Endodermal cell (in vitro differentiated cells): Measurements from ENCODE around the gene LIM2. TPM values are rescaled to one million over a fixed set of nuclear protein-coding genes. Genes with fewer than 3 reads are reported as not detected.
A peak's percentile ranks its signal among the peaks of the same experiment; 100 is the strongest.

Source experiments
- DNase-seq: peaks from one replicate; pipeline ENCODE4 v3.0.0-alpha.2; 2017
- H3K27ac ChIP-seq: 2 replicates; pipeline ENCODE4 v1.5.1; 2013; ENCODE audit warnings: mild to moderate bottlenecking, low read depth, low read length, moderate library complexity
- H3K27me3 ChIP-seq: 2 replicates; pipeline ENCODE4 v1.6.1; 2013; ENCODE audit warnings: mild to moderate bottlenecking, low read length, moderate library complexity; ENCODE audit not compliant: insufficient read depth, control insufficient read depth, poor library complexity, severe bottlenecking
- H3K36me3 ChIP-seq: 2 replicates; pipeline ENCODE4 v1.7.0; 2013; ENCODE audit warnings: mild to moderate bottlenecking, low read length, moderate library complexity; ENCODE audit not compliant: control insufficient read depth, insufficient read depth
- H3K4me1 ChIP-seq: one replicate; pipeline ENCODE4 v1.7.0; 2013; ENCODE audit warnings: low read length; ENCODE audit not compliant: control insufficient read depth, insufficient read depth
- H3K4me3 ChIP-seq: 2 replicates; pipeline ENCODE4 v1.5.1; 2013; ENCODE audit warnings: mild to moderate bottlenecking, low read length, moderate library complexity
- H3K9ac ChIP-seq: 2 replicates; pipeline ENCODE4 v1.6.1; 2013; ENCODE audit warnings: mild to moderate bottlenecking, low read length, moderate library complexity; ENCODE audit not compliant: poor library complexity, severe bottlenecking; ENCODE audit errors: extremely low read depth
- H3K9me3 ChIP-seq: 2 replicates; pipeline ENCODE4 v1.6.1; 2013; ENCODE audit warnings: mild to moderate bottlenecking, low read length, moderate library complexity; ENCODE audit not compliant: control insufficient read depth
- H3K27ac Mint-ChIP-seq: 2 replicates; pipeline ENCODE4 v1.8.0; 2020; ENCODE audit warnings: mixed read lengths
- H3K27me3 Mint-ChIP-seq: 2 replicates; pipeline ENCODE4 v1.8.0; 2021; ENCODE audit warnings: mild to moderate bottlenecking, mixed read lengths; ENCODE audit not compliant: insufficient read depth
- H3K36me3 Mint-ChIP-seq: 2 replicates; pipeline ENCODE4 v1.8.0; 2020; ENCODE audit warnings: low read depth, mixed read lengths
- H3K4me1 Mint-ChIP-seq: 2 replicates; pipeline ENCODE4 v1.8.0; 2020; ENCODE audit warnings: mixed read lengths
- H3K4me3 Mint-ChIP-seq: 2 replicates; pipeline ENCODE4 v1.8.0; 2020; ENCODE audit warnings: mild to moderate bottlenecking, moderate library complexity, mixed read lengths
- H3K9me3 Mint-ChIP-seq: 2 replicates; pipeline ENCODE4 v1.8.0; 2020; ENCODE audit warnings: mild to moderate bottlenecking, mixed read lengths
- WGBS, 2 experiments: methylation state at CpG; one replicate each; pipeline versions ENCODE4 v1.1.5 to v1.1.7; 2013; ENCODE audit warnings: missing lambda C conversion rate in 2 of 2, mixed read lengths in 1 of 2; ENCODE audit not compliant: insufficient coverage in 1 of 2, insufficient read length in 1 of 2; 5-methylcytosine and 5-hydroxymethylcytosine counted together
- total RNA-seq, 2 donors: library from RNA; stranded (reverse); fragmentation: NEBNext Ultra II Directional in 1 of 2; extraction: Animal tissue kit (Norgen Biotek cat#: 25700) in 1 of 2; gene quantifications; 2 replicates in 1 of 2; 3 replicates in 1 of 2; pipeline ENCODE4 v1.2.1, GENCODE V29; 2021
- TF ChIP-seq, protein P1 (sequence below): fragments of 200-600 bp; sonication (generic); conservative IDR thresholded peaks from 2 replicates; pipeline ENCODE4 v1.5.0; 2021; ENCODE audit warnings: antibody characterized with exemption, mild to moderate bottlenecking

LIM2 gene
- total RNA-seq, 2 donors from 2014 or later: not detected

DNA sequence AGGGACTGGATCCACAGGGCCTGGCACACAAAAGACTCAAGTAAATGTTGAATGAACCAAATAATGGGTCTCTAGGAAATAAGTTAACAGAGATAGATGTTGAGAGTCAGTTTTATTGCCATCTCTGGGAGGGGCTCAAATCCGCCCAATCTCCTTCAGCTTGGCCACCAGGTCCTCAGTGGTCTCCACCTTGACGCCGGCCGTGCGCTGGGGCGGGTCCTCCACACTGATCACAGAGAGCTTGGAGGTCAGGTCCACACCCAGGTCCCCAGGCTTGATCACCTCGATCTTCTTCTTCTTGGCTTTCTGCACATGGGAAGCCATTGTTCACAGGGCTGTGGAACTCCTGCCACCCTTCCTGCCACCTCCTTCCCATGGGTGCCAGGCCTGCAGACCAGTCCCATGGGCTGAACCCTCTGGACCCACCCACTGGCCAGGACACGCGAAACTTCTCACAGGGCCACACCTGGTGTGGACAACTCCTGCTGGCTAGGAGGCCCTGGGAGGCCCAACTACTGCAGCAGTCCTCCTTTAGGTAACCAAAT is 42.6 kb downstream of the LIM2 start:
- WGBS, 2 experiments: 96 to 100% methylated on average over 7 to 9 of the region's 9 CpGs
- Histone ChIP-seq H3K36me3 (no peaks in the 10 kb centered on the region), H3K9me3 (no peaks in the 10 kb centered on the region), H3K27ac (no peak overlapping the region), H3K9ac (no peak overlapping the region), H3K27me3 (no peaks in the 10 kb centered on the region), H3K4me3 (no peak overlapping the region), H3K4me1 (peaks cover 5% of the 10 kb centered on the region)
- H3K4me1 Mint-ChIP-seq: peaks cover 19% of the 10 kb centered on the region
- peaks cover 7% of the 10 kb centered on the region for H3K27me3 Mint-ChIP-seq
- no peak overlapping the region for H3K4me3 Mint-ChIP-seq
- H3K36me3 Mint-ChIP-seq: peaks cover 21% of the 10 kb centered on the region
- DNase-seq: peak; percentile 31
- TF ChIP-seq, protein P1, sequence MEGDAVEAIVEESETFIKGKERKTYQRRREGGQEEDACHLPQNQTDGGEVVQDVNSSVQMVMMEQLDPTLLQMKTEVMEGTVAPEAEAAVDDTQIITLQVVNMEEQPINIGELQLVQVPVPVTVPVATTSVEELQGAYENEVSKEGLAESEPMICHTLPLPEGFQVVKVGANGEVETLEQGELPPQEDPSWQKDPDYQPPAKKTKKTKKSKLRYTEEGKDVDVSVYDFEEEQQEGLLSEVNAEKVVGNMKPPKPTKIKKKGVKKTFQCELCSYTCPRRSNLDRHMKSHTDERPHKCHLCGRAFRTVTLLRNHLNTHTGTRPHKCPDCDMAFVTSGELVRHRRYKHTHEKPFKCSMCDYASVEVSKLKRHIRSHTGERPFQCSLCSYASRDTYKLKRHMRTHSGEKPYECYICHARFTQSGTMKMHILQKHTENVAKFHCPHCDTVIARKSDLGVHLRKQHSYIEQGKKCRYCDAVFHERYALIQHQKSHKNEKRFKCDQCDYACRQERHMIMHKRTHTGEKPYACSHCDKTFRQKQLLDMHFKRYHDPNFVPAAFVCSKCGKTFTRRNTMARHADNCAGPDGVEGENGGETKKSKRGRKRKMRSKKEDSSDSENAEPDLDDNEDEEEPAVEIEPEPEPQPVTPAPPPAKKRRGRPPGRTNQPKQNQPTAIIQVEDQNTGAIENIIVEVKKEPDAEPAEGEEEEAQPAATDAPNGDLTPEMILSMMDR: no peak
- H3K27ac Mint-ChIP-seq: no peak overlapping the region
- no peaks in the 10 kb centered on the region for H3K9me3 Mint-ChIP-seq

DNA sequence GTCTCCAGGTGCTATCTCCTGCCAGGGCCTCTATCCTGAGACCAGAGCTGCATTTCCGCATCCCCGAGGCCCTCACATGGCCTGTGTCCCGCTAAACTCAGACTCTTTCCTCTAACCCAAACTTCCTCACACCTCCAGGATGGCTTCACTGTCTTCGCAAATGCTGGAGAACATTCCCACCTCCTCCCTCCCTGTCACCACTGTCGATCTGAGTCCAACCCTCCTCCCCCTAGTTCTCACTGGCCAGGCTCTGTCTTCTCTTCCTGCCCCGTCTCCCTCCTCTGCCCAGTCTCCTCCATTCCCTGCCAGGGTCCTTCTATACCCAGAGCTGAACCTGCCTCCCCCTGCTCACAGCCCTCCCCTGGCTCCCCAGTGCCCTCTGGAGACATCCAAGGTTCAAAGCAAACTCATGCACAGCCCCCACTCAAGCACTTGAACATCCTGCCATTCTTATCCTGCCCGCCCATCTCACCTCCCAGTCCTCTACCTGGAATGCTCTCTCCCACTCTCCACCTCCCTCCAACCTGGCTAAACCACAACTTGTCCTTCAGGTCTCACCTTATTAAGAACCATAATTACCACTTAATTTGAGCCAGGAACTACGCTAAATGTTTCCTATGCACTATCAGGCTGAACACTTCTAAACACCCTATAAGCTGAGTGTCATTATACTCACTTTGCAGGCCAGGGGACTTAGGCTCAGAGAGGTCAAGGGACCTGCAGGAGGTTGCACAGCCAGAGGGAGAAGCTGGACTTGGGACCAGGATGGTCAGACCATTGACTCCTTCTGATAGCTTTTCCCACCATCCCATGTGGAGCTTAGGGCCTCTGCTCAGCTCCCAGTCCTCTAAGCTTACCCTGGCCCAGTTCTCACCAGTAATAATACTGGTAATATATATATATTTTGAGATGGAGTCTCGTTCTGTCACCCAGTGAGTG is 44.9 kb downstream of the LIM2 start:
- no peaks in the 10 kb centered on the region for H3K27me3 ChIP-seq
- peak overlapping the region; percentile 77 for H3K27ac Mint-ChIP-seq
- no peaks in the 10 kb centered on the region for H3K9me3 Mint-ChIP-seq
- no peak overlapping the region for H3K9ac ChIP-seq
- peaks cover 15% of the 10 kb centered on the region for H3K36me3 Mint-ChIP-seq
- peaks cover 9% of the 10 kb centered on the region for H3K4me1 ChIP-seq
- WGBS, 2 experiments: 69 to 71% methylated on average over 6 to 9 of the region's 9 CpGs
- H3K27ac ChIP-seq: no peak overlapping the region
- TF ChIP-seq, protein P1: no peak
- peaks cover 25% of the 10 kb centered on the region for H3K4me1 Mint-ChIP-seq
- no peak overlapping the region for H3K4me3 ChIP-seq
- H3K9me3 ChIP-seq: no peaks in the 10 kb centered on the region
- H3K27me3 Mint-ChIP-seq: peaks cover 7% of the 10 kb centered on the region
- H3K4me3 Mint-ChIP-seq: no peak overlapping the region
- peak; percentile 75 for DNase-seq
- H3K36me3 ChIP-seq: no peaks in the 10 kb centered on the region

DNA sequence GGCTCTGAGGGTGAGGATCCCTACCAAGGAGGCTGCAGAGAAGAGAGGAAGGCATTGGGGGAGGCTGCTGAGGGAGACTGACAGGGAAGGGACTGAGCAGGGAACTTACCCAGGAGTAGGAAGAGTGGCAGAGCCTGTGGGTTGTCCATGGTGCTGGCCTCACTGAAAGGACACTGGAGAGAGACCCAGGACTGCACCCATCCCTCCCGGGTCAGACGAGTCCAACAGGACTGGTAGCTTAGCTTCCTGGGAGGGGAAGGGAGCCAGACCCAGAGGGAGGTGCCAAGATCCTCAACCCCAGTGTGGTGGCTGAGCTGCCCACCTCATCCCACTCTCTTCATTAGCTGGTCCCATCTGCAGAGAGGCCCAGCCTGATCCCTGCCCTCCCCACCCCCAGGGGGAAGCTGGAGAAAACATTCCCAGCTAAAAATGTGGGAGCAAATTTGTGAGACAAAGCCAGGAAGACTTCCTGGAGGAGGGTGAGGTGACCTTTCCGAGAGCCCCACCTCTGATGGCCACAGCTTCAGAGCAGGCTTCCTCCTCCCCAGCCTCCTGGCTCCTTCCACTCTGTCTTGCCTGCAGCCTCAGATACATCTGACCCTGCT is 45.7 kb downstream of the LIM2 start, which contains the start of gene VSIG10L:
Gene VSIG10L (minus strand): TSS at position 164 of the 605 bp plus-strand sequence. CDS start 15 bp downstream, at position 149.
- WGBS, 2 experiments: 77 to 82% methylated on average over 3 of the region's 3 CpGs
- Mint-ChIP-seq H3K27me3 (peaks cover 7% of the 10 kb centered on the region), H3K4me3 (peak within 1 kb of the TSS; percentile 79)

More for the DNA sequence above, 45.7 kb downstream of the LIM2 start, which contains the start of gene VSIG10L:
- Histone ChIP-seq H3K9me3 (no peaks in the 10 kb centered on the region), H3K27me3 (no peaks in the 10 kb centered on the region), H3K36me3 (no peaks in the 10 kb centered on the region), H3K9ac (peak within 1 kb of the TSS; percentile 66), H3K27ac (no peak within 1 kb of the TSS), H3K4me1 (peaks cover 9% of the 10 kb centered on the region), H3K4me3 (peak within 1 kb of the TSS; percentile 80)
- no peaks in the 10 kb centered on the region for H3K9me3 Mint-ChIP-seq
- H3K27ac Mint-ChIP-seq: peak within 1 kb of the TSS; percentile 77
- peaks cover 11% of the 10 kb centered on the region for H3K36me3 Mint-ChIP-seq
- H3K4me1 Mint-ChIP-seq: peaks cover 25% of the 10 kb centered on the region
- peak; percentile 59 for DNase-seq
- TF ChIP-seq, protein P1: no peak
